CD4-positive, alpha-beta T cell (primary cell): ENCODE data around the gene DIAPH2. TPM values are rescaled to one million over a fixed set of nuclear protein-coding genes. Genes with fewer than 3 reads are reported as not detected.

Source experiments
- ATAC-seq: fragments of 200-7000 bp; cut with Tn5 transposase; one replicate; pipeline ENCODE4 v1.10.0; 2022; ENCODE audit warnings: mild to moderate bottlenecking; ENCODE audit not compliant: poor library complexity
- CTCF ChIA-PET: fragments of 350-600 bp; sonication (Branson Sonifier 250); formaldehyde crosslinking; loops from one replicate; lab custom pipeline; 2021; ENCODE audit warnings: antibody characterized with exemption, inconsistent platforms; lab: Charles Lee
- POLR2A ChIA-PET: fragments of 350-600 bp; sonication (Branson Sonifier 250); formaldehyde crosslinking; loops from one replicate; lab custom pipeline; 2021; ENCODE audit warnings: antibody characterized with exemption, inconsistent platforms; lab: Charles Lee
- DNase-seq, 14 experiments: peaks; one replicate each; pipeline ENCODE4 v3.0.0-alpha.2; 2013 to 2020; ENCODE audit warnings: mixed read lengths in 2 of 14
- H3K27ac ChIP-seq, 2 donors: one replicate each; pipeline versions ENCODE4 v1.5.1 to v1.7.0; 2013; ENCODE audit warnings: low read length in 2 of 2, low read depth in 1 of 2, mild to moderate bottlenecking in 1 of 2
- H3K27me3 ChIP-seq, 2 experiments: 1 replicate in 1 of 2; 2 replicates in 1 of 2; pipeline versions ENCODE4 v1.6.1 to v1.7.0; 2013; ENCODE audit warnings: low read length in 2 of 2, control low read depth in 1 of 2, mild to moderate bottlenecking in 1 of 2, moderate library complexity in 1 of 2; ENCODE audit not compliant: insufficient read depth in 2 of 2, control insufficient read depth in 1 of 2
- H3K36me3 ChIP-seq: one replicate; pipeline ENCODE4 v1.6.1; 2013; ENCODE audit warnings: low read length, control low read depth; ENCODE audit not compliant: insufficient read depth
- H3K4me1 ChIP-seq: one replicate; pipeline ENCODE4 v1.6.1; 2013; ENCODE audit warnings: low read length, control low read depth; ENCODE audit not compliant: insufficient read depth
- H3K4me3 ChIP-seq: one replicate; pipeline ENCODE4 v1.5.1; 2013; ENCODE audit warnings: mild to moderate bottlenecking, low read length, moderate library complexity
- H3K9me3 ChIP-seq, 2 experiments: 1 replicate in 1 of 2; 2 replicates in 1 of 2; pipeline versions ENCODE4 v1.6.1 to v1.7.0; 2013; ENCODE audit warnings: low read length in 2 of 2, mild to moderate bottlenecking in 2 of 2, control low read depth in 1 of 2, moderate library complexity in 1 of 2; ENCODE audit not compliant: control insufficient read depth in 1 of 2, insufficient read depth in 1 of 2
- H3K27ac Mint-ChIP-seq: one replicate; pipeline ENCODE4 v1.8.0; 2020; ENCODE audit warnings: mixed read lengths
- H3K27me3 Mint-ChIP-seq: one replicate; pipeline ENCODE4 v1.8.0; 2021; ENCODE audit warnings: mixed read lengths
- H3K36me3 Mint-ChIP-seq: one replicate; pipeline ENCODE4 v1.8.0; 2021; ENCODE audit warnings: low read depth, mixed read lengths
- H3K4me1 Mint-ChIP-seq: one replicate; pipeline ENCODE4 v1.8.0; 2021; ENCODE audit warnings: low read depth, mixed read lengths
- H3K4me3 Mint-ChIP-seq: one replicate; pipeline ENCODE4 v1.8.0; 2020; ENCODE audit warnings: mild to moderate bottlenecking, mixed read lengths
- H3K9me3 Mint-ChIP-seq: one replicate; pipeline ENCODE4 v1.8.0; 2020; ENCODE audit warnings: mixed read lengths
- CTCF ChIP-seq: fragments of 200-600 bp; IDR thresholded peaks from one replicate; pipeline ENCODE4 v1.8.0; 2022; ENCODE audit warnings: antibody characterized with exemption, mild to moderate bottlenecking
- intact Hi-C, 2 experiments: fragments of 100-400 bp; cut with DNase I in 1 of 2; cut with micrococcal nuclease in 1 of 2; formaldehyde crosslinking; loops; one replicate each; pipeline versions ENCODE4 v1.15.1 to v1.9.0; 2023 to 2025; cut with DNase I, micrococcal nuclease
- total RNA-seq, 174 experiments: library from RNA in 2 of 174; stranded (reverse) in 2 of 174; gene quantifications; one replicate each; pipeline ENCODE4 v1.2.3 and lab custom pipeline; 2021 to 2026

The DIAPH2 gene
- total RNA-seq, 2 experiments from 2014 or later, result 11.4 to 11.7 TPM

DNA sequence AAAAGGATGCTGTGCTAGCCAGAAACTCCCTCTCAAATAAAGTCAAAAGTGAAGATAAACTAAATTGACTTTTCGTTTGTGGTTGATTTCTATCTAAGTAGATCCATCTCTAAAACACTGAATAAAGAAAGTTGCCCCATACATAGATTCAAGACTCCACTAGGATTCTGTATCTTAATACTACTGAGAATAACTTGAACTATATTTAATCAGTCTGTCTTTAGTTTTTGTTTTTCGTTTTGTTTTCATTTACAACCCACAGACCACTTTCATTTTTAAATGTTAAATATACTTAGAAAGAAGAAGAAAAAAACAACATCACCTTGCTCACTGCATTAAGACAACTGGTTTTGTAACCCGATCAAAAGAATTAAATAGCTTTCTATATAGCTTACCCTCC is 854.1 kb downstream of the DIAPH2 start:
- intact Hi-C loops, result no loop called here
- no peaks in the 10 kb centered on the region for H3K36me3 Mint-ChIP-seq
- Histone ChIP-seq H3K36me3 (no peaks in the 10 kb centered on the region), H3K27ac (no peak overlapping the region), H3K4me1 (no peaks in the 10 kb centered on the region), H3K27me3 (no peaks in the 10 kb centered on the region), H3K9me3 (no peaks in the 10 kb centered on the region), H3K4me3 (no peak overlapping the region)
- no peak for DNase-seq
- H3K27ac Mint-ChIP-seq, result no peak overlapping the region
- ChIA-PET POLR2A (no interaction called here), CTCF (no interaction called here)
- no peak for TF ChIP-seq CTCF
- H3K27me3 Mint-ChIP-seq, result no peaks in the 10 kb centered on the region
- ATAC-seq, result no peak
- H3K9me3 Mint-ChIP-seq, result no peaks in the 10 kb centered on the region
- no peaks in the 10 kb centered on the region for H3K4me1 Mint-ChIP-seq
- H3K4me3 Mint-ChIP-seq, result no peak overlapping the region

DNA sequence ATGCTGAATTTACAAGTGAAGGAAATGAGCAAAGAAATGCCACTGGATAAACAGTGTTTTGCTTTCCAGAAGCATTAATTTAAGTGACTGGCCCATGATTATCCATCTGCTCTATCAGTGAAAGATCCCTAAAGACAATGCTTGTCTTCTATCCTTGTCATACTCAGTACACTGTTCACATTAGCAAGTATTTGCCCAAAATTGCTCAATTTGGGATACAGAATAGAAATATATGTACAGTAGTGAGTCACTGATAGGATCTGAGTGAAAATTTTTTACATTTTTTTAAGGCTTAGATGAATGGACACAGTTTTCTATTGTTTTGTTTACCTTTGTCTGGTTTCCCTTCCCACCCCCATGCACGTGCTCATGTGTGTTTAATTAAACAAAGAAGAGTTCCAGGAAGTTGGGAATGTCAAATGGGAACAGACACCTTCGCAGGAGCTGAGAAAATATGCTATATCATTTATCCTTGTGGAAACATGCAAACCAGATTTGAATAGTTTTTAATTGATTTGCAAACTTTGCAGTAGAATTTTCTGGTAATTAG is 855.4 kb downstream of the DIAPH2 start:
- Mint-ChIP-seq H3K9me3 (no peaks in the 10 kb centered on the region), H3K36me3 (no peaks in the 10 kb centered on the region), H3K27ac (no peak overlapping the region), H3K4me3 (no peak overlapping the region), H3K27me3 (no peaks in the 10 kb centered on the region), H3K4me1 (no peaks in the 10 kb centered on the region)
- no peaks in the 10 kb centered on the region for H3K4me1 ChIP-seq
- no peaks in the 10 kb centered on the region for H3K27me3 ChIP-seq
- no peak overlapping the region for H3K27ac ChIP-seq
- H3K9me3 ChIP-seq, result no peaks in the 10 kb centered on the region
- intact Hi-C loops, result no loop called here
- H3K36me3 ChIP-seq, result no peaks in the 10 kb centered on the region
- no peak for TF ChIP-seq CTCF
- DNase-seq (no peak), ATAC-seq (no peak)
- H3K4me3 ChIP-seq, result no peak overlapping the region
- CTCF ChIA-PET, result no interaction called here
- POLR2A ChIA-PET, result no interaction called here

DNA sequence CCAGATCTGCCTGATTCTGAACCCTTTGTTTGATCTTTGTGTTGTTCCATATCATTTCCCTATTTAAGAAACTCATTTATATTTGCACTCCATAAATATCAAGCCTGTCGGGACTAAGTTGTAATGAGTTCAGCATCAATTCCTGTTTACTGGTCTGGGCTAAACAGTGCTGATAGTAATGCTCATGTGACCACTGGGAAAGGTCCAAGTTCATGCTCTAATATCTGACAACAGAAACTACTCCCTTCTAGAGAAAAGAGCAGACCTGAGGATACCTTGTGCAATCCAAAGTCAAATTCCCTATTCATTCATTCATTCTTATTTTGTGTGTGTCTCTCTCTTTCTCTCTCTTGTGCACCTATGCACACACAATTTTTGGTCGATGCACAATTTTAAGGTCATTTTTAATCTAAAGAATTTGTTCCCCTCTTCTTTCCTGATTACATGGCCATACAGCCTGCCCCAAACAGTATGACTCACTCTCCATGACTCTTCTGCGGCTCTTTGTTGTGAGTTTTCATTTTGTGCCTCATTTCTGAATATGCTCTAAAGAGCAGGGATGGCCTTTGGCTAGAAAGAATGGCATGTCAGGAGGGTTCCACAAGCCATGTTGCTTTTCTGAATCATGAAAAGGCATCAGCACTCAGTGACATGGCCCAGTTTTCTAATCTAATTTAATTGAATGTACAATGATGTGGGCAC is 863.4 kb downstream of the DIAPH2 start:
- Mint-ChIP-seq H3K36me3 (no peaks in the 10 kb centered on the region), H3K27ac (no peak overlapping the region), H3K4me1 (no peaks in the 10 kb centered on the region), H3K27me3 (no peaks in the 10 kb centered on the region), H3K9me3 (no peaks in the 10 kb centered on the region), H3K4me3 (no peak overlapping the region)
- Histone ChIP-seq H3K9me3 (no peaks in the 10 kb centered on the region), H3K4me1 (no peaks in the 10 kb centered on the region), H3K4me3 (no peak overlapping the region), H3K27me3 (no peaks in the 10 kb centered on the region), H3K27ac (no peak overlapping the region), H3K36me3 (no peaks in the 10 kb centered on the region)
- TF ChIP-seq CTCF, result no peak
- ATAC-seq (no peak), DNase-seq (no peak)
- ChIA-PET CTCF (no interaction called here), POLR2A (no interaction called here)
- intact Hi-C loops, result no loop called here
